Right ventricle myocardium inferior (tissue), 1 donor: Measurements from ENCODE around the gene ITGB8. TPM values are rescaled to one million over a fixed set of nuclear protein-coding genes. Genes with fewer than 3 reads are reported as not detected.

Source experiments
- ATAC-seq: fragments of 200-7000 bp; cut with Tn5 transposase; one replicate; pipeline ENCODE4 v1.9.1; 2020; ENCODE audit warnings: mild to moderate bottlenecking, moderate library complexity
- DNase-seq: peaks from one replicate; pipeline ENCODE4 v3.0.0; 2021; ENCODE audit errors: missing footprints
- intact Hi-C: fragments of 100-400 bp; cut with DNase I; formaldehyde crosslinking; loops from one replicate; pipeline ENCODE4 v1.11.0; 2022
- total RNA-seq: library from RNA; stranded (reverse); fragmentation: NEBNext Ultra II Directional; extraction: Animal tissue kit (Norgen Biotek cat#: 25700); gene quantifications from one replicate; pipeline ENCODE4 v1.2.1, GENCODE V29; 2021
- donor health status: DM: no; HTN: yes; CAD: no; lungs with severe emphysema.

The ITGB8 gene
- total RNA-seq, 1 donor from 2014 or later, result 2.5 TPM

DNA sequence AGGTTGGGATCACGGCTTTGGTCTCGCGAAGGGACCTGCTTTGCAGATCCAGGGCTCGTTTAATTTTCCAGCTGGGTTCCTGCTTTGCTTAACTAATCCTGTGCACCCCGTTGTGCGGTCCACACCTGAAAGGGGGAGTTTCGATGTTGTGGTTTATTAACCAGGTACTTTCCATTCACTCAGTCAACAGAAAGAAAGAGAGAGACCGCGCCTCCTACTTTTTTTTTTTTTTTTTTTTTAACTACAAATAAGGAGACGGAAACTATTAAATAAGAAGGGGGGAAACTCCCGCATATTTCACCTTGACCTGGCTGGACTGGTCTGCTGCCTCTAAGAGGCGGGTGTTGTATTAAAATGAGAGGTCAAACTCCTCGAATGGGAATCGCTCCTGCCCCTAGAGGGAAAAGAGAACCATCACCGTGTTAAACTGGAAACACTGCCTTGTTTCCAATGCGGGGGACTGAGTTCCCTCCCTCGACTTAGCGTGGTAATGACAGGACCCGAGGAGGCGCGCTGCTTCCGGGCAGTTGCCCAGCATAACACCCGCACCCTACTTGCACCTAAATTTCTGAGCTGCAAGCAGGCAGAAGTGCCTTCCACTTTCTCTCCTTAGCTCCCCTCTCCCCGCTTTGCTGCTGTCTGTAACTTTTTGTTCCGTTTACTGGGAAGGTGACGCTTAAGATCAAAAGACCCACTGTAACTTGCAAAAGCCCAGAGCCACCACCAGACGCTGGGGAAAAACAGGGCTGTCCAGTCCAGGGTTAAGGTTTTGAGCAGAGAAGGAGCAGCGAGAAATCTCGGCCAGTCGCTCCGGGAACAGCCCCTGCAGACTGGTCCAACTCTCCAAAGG, 1.1 kb upstream of the ITGB8 start:
- DNase-seq, result peak; percentile 75
- intact Hi-C loops, result loop anchor here (5.0 to 10.0 kb wide), 2 partner anchors 78 to 265 kb away; no protein-coding TSS in a partner anchor

DNA sequence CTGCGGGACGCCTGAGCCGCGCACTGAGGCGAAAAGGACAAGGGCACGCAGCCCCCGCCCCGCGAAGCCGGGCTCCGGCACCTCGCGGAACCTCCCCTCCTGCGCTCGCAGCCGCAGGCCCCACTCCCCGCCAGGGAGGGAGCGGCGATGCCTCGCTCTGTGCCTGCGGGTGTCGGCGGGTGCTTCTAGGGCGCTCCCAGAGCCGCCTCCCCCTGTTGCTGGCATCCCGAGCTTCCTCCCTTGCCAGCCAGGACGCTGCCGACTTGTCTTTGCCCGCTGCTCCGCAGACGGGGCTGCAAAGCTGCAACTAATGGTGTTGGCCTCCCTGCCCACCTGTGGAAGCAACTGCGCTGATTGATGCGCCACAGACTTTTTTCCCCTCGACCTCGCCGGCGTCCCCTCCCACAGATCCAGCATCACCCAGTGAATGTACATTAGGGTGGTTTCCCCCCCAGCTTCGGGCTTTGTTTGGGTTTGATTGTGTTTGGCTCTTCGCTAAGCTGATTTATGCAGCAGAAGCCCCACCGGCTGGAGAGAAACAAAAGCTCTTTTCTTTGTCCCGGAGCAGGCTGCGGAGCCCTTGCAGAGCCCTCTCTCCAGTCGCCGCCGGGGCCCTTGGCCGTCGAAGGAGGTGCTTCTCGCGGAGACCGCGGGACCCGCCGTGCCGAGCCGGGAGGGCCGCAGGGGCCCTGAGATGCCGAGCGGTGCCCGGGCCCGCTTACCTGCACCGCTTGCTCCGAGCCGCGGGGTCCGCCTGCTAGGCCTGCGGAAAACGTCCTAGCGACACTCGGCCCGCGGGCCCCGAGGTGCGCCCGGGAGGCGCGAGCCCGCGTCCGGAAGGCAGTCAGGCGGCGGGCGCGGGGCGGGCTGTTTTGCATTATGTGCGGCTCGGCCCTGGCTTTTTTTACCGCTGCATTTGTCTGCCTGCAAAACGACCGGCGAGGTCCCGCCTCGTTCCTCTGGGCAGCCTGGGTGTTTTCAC, 519 bp downstream of the ITGB8 start:
- ATAC-seq, result peak; percentile 61
- peak; percentile 73 for DNase-seq
- intact Hi-C loops, result loop anchor here (5.0 to 10.0 kb wide), 2 partner anchors 76 to 264 kb away; no protein-coding TSS in a partner anchor

More for the DNA sequence above, 1.1 kb upstream of the ITGB8 start:
- ATAC-seq, result peak; percentile 77

DNA sequence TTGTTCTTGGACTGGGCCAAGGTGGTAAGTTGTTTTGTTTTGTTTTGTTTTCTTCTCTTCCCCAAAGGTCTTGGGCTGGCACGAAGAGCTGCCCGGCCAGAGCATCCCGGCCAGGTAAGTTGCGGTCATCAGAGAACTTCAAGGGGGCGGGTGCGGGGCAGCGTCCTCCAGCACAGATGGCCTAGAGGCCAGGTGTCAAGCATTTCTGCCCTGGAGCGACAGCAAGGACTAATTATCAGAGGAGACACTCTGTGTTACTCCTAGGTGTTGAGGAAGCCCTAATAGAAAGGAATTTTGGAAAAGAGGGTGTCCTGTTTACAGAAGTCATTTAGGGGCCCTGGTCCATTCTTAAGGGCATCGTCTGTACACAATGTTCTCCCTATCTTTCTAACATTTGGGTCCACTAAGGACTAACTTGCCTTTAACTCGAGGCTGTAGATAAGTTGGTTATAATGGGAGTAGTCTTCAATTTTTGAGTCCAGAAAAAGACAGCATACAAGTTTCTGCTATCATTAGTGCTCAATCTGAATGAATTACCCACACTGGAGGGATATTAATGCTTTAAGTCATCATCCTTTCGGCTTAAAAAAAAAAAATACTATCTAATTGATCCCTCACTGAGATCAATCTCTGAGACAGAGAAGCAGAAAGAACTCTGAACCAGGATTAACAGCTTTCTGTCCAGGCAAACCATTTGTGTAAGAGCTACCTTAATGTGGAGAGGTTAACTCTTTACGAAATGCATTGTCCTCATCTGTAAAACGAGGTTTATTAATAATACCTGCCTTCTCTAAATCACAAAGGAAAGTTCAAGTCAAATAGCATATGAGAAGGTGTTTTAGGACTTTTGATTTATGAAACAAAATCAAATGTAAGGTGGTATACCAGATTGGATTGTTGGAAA, 1.5 kb downstream of the ITGB8 start:
- no peak for DNase-seq
- ATAC-seq, result no peak
- intact Hi-C loops, result loop anchor here (5.0 to 10.0 kb wide), 2 partner anchors 75 to 263 kb away; no protein-coding TSS in a partner anchor

DNA sequence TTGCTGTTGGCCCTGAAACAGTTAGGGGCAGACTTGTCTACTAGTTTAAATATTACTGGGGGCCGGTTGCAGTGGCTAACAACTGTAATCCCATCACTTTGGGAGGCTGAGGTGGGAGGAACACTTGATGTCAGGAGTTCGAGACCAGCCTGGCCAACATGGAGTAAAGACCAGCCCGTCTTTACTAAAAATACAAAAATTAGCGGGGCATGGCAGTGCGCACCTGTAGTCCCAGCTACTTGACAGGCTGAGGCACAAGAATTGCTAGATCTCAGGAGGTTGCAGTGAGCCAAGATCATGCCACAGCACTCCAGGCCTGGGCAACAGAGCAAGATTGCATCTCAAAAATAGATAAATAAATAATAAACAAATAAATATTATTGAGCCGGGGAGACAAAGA, 7.6 kb downstream of the ITGB8 start:
- DNase-seq, result no peak
- ATAC-seq, result no peak
- intact Hi-C loops, result loop anchor here (10.0 kb wide), 1 partner anchor 257 kb away; no protein-coding TSS in a partner anchor

DNA sequence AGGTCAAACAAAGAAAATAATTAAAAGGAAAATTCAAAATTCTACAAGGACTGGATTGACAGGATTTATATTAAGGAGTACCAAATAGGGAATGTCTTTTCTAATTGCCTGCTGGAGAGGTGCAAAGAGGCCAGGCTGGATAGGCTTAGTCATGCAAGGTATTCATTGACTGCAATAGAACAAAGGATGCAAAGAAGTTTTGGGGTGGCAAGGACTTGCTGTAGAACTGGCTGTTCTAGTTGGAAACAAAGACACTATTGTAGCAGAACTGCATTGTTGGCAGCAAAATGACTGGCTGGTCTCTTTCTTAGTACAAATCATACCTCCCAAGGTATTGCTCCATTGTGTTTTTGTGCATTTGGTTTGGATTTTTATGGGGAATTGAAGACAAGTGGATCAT, 10.1 kb downstream of the ITGB8 start:
- intact Hi-C loops, result no loop called here
- DNase-seq (no peak), ATAC-seq (no peak)

DNA sequence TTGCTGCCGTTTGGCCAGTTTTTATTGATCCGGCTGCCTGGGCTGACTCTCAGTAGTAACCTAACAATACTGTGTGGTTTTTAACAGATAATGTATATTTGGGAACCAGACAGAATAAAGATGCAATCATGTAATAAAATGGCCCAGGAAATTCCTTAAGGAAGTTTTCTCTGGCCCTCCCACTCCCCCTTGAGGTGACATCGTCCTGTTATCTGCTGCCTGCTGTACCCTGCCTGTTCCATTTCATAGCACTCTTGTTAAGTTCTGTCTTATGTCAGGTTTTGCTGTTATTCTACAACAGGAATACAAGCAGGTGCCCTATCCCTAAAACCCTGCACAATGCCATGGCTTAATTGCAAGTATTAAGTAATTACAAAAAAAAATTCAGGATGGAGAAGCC, 12.5 kb downstream of the ITGB8 start:
- intact Hi-C loops, result no loop called here
- DNase-seq (no peak), ATAC-seq (no peak)

DNA sequence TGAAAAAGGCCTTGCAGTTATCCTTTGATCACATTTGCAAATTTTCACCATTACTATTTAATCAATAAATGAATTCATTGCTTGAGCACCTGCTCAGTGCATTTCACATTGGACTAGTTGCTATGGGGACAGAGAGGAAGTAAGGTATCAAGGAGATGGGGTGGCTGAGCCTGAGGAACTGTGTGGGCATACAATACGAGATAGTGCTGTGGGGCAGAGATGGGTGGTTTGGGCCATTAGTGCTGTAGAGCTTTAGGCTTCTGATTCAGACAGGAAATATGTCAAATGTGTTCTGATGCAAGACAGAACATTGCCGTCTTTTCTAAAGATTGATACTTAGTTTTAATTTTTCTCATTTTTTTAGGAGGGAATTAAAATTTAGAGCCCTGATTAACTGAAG, 13.2 kb downstream of the ITGB8 start:
- ATAC-seq (no peak), DNase-seq (no peak)
- intact Hi-C loops, result no loop called here

DNA sequence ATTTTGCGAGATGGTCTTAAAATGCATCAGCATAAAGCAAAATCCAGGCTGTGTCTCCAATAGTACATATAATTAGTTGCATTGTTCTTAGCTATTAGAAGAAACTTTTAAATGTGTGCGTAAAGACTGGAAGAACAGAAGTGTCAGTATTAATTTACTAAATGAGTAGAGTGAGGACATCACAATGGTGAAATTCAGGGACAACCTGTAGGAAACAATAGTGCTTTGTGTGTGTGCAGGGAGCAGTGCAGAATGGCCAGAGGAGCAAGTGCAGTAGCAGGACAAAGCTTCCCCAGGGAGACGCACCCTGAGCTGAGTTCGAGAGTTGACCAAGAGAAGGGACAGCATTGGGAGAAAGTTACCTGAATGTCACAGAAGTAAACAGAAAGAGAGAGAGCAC, 13.7 kb downstream of the ITGB8 start:
- ATAC-seq, result no peak
- no peak for DNase-seq
- intact Hi-C loops, result no loop called here

DNA sequence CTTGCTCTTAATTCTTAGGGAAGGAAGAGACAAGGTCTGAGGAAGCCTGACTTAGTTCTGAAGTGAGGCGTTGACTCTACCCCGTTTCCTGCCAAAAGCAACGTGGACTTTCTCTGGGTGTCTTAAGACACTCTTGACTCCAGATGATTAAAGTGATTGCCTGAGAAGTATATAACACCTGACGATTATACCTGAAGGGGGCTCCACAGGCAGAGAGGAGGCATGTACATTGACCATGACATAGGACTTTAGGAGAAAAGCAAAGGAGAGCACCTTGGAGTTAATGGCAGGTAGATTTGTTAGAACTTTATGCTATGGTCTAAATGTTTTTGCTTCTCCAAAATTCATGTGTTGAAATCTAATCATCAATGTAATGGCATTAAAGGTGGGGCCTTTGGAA, 15.9 kb downstream of the ITGB8 start:
- ATAC-seq, result no peak
- no peak for DNase-seq
- intact Hi-C loops, result no loop called here

DNA sequence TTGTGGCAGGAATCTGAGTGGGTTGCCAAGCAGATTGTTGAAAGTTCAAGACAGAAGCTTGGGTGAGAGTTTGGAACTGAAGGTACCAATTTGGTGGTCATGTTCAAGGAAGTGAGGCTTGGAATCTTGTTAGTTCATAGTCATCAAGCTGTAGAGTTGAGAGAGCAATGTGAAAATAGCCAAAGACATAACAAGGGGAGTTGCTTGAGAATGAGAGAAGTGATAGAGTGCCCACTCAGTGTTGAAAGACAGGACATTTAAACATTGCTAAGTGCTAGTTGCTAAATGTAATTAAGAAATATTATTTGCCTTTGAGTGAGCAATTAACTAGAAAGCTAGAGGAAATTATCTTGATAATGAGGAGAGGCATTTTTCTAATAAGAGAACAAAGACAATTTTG, 17.0 kb downstream of the ITGB8 start:
- ATAC-seq (no peak), DNase-seq (no peak)
- intact Hi-C loops, result no loop called here

DNA sequence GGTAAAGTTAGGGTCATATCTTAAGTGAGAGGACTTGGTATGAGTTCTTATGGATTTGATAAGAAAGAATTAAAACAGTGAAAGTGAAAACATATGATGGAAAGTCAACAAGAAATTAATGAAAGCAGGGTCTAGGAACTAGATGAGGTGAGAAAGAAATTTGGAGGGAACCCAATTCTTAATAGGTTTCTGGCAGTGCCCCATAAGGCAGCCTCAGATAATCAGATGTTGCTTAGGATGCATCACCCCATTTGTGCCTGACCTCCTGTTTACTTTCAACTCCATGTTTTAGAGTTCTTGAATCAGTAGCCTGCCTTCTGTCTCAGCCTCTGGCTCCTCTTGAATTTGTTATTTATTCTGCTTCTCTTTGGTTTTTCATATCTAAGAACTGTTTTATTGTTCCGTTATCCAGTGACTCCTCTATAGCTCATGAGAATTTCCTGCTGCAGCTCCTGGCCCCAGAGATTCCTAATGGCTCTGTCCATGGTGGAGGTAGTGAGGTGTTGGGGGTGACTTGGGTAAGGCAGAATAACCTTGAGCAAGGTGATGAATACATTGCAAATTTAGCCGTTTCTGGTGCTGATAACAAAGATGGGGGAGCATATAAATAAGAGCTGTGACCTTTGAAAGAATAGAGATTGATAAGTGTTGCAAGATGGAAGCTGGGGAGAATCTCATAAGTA, 17.6 kb downstream of the ITGB8 start:
- intact Hi-C loops, result no loop called here
- DNase-seq (no peak), ATAC-seq (no peak)

DNA sequence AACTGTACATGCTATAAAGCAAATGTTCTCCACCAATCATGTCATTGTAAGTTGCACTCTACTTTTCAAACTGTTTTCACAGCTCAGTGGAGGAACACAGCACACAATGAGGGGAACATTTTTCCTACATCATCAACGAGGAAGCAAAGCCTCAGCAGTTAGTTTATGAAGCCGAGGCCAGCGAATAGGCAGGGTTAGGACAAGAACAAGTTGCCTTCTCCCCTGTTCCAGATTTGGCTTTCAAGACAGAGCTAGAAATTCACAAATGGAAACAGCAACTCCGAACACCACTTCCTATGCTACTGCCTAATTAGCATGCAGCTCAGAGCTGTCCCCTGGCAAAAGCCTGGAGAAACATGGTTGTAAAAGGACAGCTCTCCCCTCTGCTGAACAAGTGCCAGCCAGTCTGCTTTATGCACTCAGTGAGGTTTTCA, 19.8 kb downstream of the ITGB8 start:
- intact Hi-C loops, result no loop called here
- DNase-seq (no peak), ATAC-seq (peak; percentile 39)

DNA sequence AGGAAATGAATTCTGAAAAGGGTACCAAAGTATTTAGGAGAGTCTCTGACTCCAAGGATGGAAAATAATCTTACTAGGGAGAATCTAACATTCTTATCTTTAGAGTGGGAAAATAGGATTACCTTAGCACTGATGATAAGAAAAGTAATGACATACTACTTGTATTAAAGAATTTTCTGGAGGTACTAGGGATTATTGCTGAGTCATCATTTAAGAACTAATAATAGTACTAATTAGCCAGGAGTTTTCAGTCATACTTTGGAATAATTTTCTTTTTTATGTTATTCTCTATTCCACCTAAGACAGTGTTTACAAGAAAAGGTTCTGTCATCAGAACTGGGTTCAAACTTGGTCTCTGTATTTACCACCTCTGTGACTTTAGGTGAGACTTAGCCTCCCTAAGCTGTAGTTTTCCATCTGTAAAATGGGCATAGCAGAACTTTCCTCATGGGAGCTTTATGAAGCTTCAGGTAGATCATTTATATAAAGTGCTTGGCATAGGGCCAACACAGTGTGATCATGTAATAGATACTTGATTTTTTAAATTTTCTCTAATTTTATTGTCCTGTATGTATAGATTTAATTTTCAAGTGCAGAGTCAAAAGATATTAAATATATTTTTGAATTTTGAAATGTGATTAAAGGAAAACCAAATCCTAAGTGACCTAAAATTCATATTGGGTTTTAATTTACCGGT, 20.4 kb downstream of the ITGB8 start:
- DNase-seq (no peak), ATAC-seq (no peak)
- intact Hi-C loops, result no loop called here

DNA sequence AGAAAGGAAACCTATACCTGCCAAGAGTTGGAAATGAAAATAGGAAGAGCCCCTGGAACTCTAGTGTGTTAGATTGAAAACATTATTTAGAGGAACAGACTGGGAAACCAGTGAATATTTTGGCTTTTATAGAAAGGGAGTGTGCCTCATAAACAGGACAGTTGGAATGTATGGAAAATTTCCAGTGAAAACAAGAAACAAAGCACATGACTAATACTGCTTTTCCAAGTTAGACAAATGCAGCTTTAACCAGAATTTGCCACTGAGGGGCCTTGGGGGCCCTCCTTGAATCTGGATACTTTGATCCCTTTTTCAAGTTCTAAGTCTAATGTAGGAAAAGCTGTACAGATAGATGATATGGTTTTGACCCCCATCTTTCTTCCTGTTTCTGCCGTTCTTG, 21.2 kb downstream of the ITGB8 start:
- DNase-seq (no peak), ATAC-seq (no peak)
- intact Hi-C loops, result no loop called here

DNA sequence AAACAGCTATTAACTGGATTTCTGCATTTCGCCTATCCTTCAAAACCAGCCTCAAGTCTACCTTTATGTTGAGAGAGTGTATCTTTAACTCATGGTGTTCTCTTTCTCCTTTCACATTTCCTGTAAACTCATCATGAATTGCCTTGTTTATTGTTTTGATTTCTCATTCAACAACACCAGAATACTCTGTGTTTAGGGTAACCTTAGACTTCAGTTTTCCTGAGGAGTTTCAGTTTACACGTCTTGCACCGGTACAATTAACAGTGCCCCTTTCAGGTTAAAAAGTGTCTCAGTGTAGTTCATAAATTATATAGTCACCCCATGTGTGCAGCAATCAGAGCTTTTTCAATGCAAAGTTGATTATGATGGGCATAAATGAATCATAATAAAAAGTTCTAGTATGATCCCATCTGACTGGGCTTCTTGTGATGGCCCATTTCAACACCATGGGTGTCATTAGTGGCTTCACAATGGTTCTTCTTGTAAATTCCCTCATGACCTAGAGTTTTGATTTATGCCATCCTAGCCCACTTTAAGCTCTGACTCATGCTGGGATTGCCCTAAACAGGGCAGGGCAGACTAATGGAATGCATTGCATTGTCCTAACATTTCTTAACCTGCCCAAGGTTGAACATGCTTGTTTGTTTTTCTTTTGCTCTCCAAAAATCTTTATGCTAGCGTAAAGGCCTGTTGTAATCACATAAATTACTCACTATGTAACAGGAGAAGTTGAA, 22.0 kb downstream of the ITGB8 start:
- DNase-seq (no peak), ATAC-seq (no peak)
- intact Hi-C loops, result no loop called here

DNA sequence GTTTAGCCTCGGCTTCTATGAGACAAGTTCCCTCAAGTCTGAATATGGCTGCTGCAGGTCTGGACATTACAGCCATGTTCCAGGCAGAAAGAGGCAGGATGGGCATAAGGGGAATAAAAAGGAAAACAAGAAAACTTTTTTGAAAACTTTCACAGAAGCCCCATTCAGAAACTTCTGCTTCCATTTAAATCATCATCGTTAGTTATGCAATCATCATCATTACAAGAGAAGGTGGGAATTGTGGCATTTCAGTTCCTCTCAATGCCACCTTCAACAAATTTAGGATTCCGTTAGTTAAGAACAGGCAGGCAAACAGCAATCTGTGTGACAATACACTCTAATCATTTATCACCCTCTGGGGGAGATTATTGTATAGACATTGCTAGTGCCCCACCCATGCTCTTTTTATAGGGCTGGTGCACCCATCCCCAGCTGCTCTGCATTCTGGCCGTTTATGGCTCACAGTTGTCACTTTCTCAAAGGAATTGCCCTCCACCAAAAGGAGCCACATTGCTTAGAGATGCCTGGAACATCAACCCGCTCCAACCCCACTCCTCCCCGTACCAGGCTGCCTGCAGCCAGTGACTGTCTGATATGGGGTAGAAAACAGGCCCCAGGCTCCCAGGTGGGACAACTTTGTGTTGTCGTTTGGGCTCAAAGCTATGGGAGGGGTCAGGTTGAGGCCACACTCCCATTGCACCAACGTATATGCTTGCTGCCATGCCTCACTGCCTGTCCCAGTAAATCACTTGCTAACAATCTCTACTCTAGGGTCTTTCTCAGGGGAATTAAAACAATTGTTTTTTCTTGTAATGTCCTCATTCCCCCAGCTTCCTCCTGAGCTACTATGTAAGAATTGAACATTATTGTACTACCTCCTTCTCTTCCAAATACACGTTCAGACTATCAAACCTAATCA, 24.2 kb downstream of the ITGB8 start:
- DNase-seq (no peak), ATAC-seq (no peak)
- intact Hi-C loops, result no loop called here
